ENCODE data around the gene GARRE1. TPM values are rescaled to one million over a fixed set of nuclear protein-coding genes. Genes with fewer than 3 reads are reported as not detected.
A peak's percentile ranks its signal among the peaks of the same experiment; 100 is the strongest.

The GARRE1 gene
- total RNA-seq, 4 donors from 2014 or later, result 16.7 to 27.8 (median 22.7) TPM

DNA sequence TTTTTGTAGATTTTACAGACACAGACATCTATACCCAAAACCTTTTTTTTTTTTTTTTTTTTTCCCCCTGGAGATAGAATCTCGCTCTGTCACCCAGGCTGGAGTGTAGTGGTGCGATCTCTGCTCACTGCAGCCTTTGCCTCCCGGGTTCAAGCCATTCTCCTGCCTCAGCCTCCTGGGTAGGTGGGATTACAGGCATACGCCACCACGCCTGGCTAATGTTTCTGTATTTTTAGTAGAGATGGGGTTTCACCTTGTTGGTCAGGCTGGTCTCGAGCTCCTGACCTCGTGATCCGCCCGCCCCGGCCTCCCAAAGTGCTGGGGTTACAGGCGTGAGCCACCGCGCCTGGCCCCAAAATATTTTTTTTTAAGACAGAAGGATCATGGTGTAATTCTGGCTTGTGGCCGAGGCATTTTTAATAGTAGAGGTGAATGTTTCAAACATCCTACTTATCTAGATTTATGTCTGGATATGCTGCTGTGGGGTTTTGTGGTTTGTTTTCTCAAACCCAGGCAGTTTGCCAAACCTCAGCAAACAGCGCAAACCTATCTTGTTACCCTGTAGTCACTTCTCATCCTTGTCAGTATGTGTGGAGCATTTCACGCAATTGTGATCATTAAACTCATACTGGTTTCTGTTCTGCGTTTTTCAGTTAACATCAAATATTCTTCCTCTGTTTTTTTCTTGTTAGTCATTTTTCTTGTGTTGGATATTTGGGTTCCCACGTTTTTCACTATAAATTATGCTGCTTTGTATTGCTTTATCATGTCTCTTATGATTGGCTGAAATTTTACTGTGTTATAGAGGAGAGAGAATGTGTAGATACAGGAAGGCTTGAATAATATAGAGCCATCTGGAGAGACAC is 36.2 kb upstream of the GARRE1 start:
- Histone ChIP-seq H3K27me3 (no peaks in the 10 kb centered on the region), H3K36me3 (peaks cover 0 to 47% (median 13%) of the 10 kb centered on the region in 4 donors), H3K4me1 (peaks cover 0 to 23% (median 1%) of the 10 kb centered on the region in 4 donors), H3K27ac (peak overlapping the region; percentile 25 to 49 (median 32)), H3K4me3 (no peak overlapping the region), H3K9me3 (no peaks in the 10 kb centered on the region)
- TF ChIP-seq EP300 (IDR thresholded peaks at IDR 0.05; ENCODE audit: low read depth) (no peak), POLR2A (IDR thresholded peaks at IDR 0.05) (no peak), POLR2AphosphoS5 (IDR thresholded peaks at IDR 0.05) (no peak)
- TF ChIP-seq, protein P1, sequence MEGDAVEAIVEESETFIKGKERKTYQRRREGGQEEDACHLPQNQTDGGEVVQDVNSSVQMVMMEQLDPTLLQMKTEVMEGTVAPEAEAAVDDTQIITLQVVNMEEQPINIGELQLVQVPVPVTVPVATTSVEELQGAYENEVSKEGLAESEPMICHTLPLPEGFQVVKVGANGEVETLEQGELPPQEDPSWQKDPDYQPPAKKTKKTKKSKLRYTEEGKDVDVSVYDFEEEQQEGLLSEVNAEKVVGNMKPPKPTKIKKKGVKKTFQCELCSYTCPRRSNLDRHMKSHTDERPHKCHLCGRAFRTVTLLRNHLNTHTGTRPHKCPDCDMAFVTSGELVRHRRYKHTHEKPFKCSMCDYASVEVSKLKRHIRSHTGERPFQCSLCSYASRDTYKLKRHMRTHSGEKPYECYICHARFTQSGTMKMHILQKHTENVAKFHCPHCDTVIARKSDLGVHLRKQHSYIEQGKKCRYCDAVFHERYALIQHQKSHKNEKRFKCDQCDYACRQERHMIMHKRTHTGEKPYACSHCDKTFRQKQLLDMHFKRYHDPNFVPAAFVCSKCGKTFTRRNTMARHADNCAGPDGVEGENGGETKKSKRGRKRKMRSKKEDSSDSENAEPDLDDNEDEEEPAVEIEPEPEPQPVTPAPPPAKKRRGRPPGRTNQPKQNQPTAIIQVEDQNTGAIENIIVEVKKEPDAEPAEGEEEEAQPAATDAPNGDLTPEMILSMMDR (IDR thresholded peaks at IDR 0.05), result no peak
- WGBS, 2 donors (ENCODE audit: low coverage in 1 of 2), result 19 to 54% methylated on average over 4 to 18 of the region's 18 CpGs
- DNase-seq, result peak; percentile 43
- intact Hi-C loops (cut with DNase I; ENCODE audit: low total_unique reads), result no loop called here
- in situ Hi-C loops (cut with MboI; ENCODE audit: low pct_ligation_motif_present in 1 of 4, low pct_unique_long_range_greater_than_20kb in 1 of 4, low sequenced_read_pairs in 3 of 4), result no loop called here

DNA sequence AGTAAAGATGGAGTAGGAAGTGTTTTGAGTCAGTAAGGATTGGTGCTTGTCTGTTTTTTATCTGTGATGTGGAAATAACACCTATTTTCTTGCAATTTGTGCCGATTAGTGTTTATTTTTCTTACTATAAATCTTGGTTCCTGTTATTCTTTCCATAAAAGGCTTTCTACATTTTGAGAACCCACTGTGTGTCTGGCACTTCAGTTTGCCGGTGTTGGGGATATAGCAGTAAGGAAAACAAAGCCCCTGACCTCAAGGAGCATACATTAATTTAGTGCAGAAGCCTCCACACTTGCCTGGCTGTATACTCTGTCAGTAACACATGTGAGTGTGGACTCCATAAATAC is 35.6 kb upstream of the GARRE1 start:
- Histone ChIP-seq H3K4me1 (peaks cover 0 to 23% (median 1%) of the 10 kb centered on the region in 4 donors), H3K27me3 (no peaks in the 10 kb centered on the region), H3K9me3 (no peaks in the 10 kb centered on the region), H3K36me3 (peaks cover 0 to 50% (median 15%) of the 10 kb centered on the region in 4 donors), H3K4me3 (no peak overlapping the region), H3K27ac (peak overlapping the region in 2 of 4 donors; percentile 25 to 49)
- in situ Hi-C loops (cut with MboI; ENCODE audit: low pct_ligation_motif_present in 1 of 4, low pct_unique_long_range_greater_than_20kb in 1 of 4, low sequenced_read_pairs in 3 of 4) (no loop called here), intact Hi-C loops (cut with DNase I; ENCODE audit: low total_unique reads) (no loop called here)
- TF ChIP-seq EP300 (IDR thresholded peaks at IDR 0.05; ENCODE audit: low read depth) (no peak), POLR2A (IDR thresholded peaks at IDR 0.05) (no peak), POLR2AphosphoS5 (IDR thresholded peaks at IDR 0.05) (no peak)
- WGBS, 2 donors (ENCODE audit: low coverage in 1 of 2), result 53 to 66% methylated on average over 2 of the region's 2 CpGs
- DNase-seq, result no peak

DNA sequence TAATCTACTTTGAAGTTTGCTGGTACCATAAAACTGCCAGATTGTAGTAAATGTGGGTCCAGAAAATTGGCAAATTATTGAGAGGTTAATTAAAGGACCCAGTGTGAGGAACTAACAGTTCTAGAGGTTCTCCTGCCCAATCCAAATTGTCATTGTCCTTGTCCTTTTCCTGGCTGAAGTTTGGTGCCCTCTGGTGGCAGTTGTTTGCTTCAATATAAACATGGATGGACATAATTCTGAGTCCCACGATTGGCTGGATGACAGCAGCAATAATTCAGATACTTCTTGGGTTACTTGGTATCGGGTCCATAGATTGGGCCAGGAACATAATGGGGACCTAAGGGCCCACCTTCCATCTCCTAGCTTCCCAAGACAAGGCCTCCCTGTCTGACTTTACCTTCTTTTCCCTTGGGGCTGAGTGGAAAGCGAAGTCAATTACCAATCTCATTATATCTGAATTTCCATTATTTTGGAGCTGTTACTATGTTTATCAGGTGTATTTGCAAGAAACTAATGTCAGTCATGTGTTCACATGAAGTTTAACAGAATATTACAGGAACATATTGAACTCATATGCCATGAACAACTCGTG is 33.8 kb upstream of the GARRE1 start:
- in situ Hi-C loops (cut with MboI; ENCODE audit: low pct_ligation_motif_present in 1 of 4, low pct_unique_long_range_greater_than_20kb in 1 of 4, low sequenced_read_pairs in 3 of 4), result loop anchor here in 1 of 4 donors (10.0 kb wide), 1 partner anchor 124 kb away; no protein-coding TSS in a partner anchor
- Histone ChIP-seq H3K4me1 (peaks cover 0 to 23% (median 1%) of the 10 kb centered on the region in 4 donors), H3K27me3 (no peaks in the 10 kb centered on the region), H3K36me3 (peaks cover 0 to 51% (median 19%) of the 10 kb centered on the region in 4 donors), H3K27ac (no peak overlapping the region), H3K9me3 (no peaks in the 10 kb centered on the region), H3K4me3 (no peak overlapping the region)
- intact Hi-C loops (cut with DNase I; ENCODE audit: low total_unique reads), result no loop called here
- no peak for TF ChIP-seq POLR2AphosphoS5 (IDR thresholded peaks at IDR 0.05)
- TF ChIP-seq, protein P1 (IDR thresholded peaks at IDR 0.05), result peak; percentile 59 to 69 (median 62)
- WGBS, 2 donors (ENCODE audit: low coverage in 1 of 2), result 59 to 60% methylated on average over 4 of the region's 4 CpGs
- peak; percentile 65 for DNase-seq

DNA sequence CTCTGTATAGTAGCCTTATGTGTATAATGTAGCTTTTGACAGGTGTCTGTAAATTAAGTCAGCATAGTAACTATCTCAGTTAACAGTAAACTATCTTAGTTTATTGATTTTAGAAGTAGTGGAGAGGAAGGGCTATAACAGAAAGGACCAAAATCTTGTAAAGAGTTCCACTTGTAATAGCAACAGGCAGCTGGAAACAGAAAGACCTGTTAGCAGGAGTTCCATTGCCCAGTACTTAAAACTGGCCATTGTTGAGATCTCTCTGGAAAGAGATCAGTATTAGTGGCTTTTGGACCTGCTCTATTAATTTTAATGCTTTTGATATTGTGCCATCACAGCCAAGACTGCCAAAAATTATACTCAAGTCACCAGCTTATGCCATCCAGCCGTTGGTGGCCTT is 32.0 kb upstream of the GARRE1 start:
- no peak for TF ChIP-seq POLR2AphosphoS5 (IDR thresholded peaks at IDR 0.05)
- no peak for TF ChIP-seq POLR2A (IDR thresholded peaks at IDR 0.05)
- TF ChIP-seq EP300 (IDR thresholded peaks at IDR 0.05; ENCODE audit: low read depth), result no peak
- TF ChIP-seq, protein P1 (IDR thresholded peaks at IDR 0.05), result no peak
- H3K27me3 ChIP-seq, result no peaks in the 10 kb centered on the region
- DNase-seq, result no peak
- H3K9me3 ChIP-seq, result no peaks in the 10 kb centered on the region
- H3K4me1 ChIP-seq, result peaks cover 0 to 13% (median 1%) of the 10 kb centered on the region in 4 donors
- intact Hi-C loops (cut with DNase I; ENCODE audit: low total_unique reads) (no loop called here), in situ Hi-C loops (cut with MboI; ENCODE audit: low pct_ligation_motif_present in 1 of 4, low pct_unique_long_range_greater_than_20kb in 1 of 4, low sequenced_read_pairs in 3 of 4) (loop anchor here in 1 of 4 donors (10.0 kb wide), 1 partner anchor 122 kb away; no protein-coding TSS in a partner anchor)
- H3K36me3 ChIP-seq, result peaks cover 0 to 46% (median 20%) of the 10 kb centered on the region in 4 donors
- 50 to 82% methylated on average over 1 of the region's 1 CpG for WGBS, 2 donors (ENCODE audit: low coverage in 1 of 2)
- no peak overlapping the region for H3K27ac ChIP-seq
- no peak overlapping the region for H3K4me3 ChIP-seq

Data from transverse colon (tissue), 4 donors.